GM12891 (cell line): ENCODE data around the gene OR6C74.

Experiments
- POLR2A ChIP-seq: IDR thresholded peaks from 2 replicates; pipeline ENCODE4 v1.6.1; 2011; ENCODE audit warnings: low read depth, low read length, control low read depth
- SPI1 ChIP-seq: IDR thresholded peaks from 2 replicates; pipeline ENCODE4 v1.6.1; 2011; ENCODE audit warnings: low read depth, low read length, control low read depth

DNA sequence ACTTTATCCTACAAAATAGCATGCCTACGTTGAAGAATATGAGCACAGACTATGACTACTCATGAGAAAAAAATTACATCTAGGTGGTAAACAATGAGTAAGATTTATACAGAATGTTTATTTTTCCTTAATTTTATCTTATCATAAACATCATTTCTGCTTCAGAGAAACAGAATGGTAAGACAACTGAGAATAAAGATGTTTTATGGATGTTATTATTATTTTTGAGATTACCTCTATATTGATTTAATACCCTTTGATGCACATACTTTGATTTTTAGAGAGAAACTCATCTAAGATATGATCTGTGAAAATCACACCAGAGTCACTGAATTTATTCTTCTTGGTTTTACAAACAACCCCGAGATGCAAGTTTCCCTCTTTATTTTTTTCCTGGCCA, 23.7 kb upstream of the OR6C74 start, which contains the start of gene OR10A7:
- TF ChIP-seq POLR2A (no peak), SPI1 (no peak)
